ENCODE results near the gene RBM43. TPM values are rescaled to one million over a fixed set of nuclear protein-coding genes. Genes with fewer than 3 reads are reported as not detected.

RBM43 gene
- total RNA-seq, 4 donors from 2014 or later = 2.3 to 8.3 (median 4.7) TPM

DNA sequence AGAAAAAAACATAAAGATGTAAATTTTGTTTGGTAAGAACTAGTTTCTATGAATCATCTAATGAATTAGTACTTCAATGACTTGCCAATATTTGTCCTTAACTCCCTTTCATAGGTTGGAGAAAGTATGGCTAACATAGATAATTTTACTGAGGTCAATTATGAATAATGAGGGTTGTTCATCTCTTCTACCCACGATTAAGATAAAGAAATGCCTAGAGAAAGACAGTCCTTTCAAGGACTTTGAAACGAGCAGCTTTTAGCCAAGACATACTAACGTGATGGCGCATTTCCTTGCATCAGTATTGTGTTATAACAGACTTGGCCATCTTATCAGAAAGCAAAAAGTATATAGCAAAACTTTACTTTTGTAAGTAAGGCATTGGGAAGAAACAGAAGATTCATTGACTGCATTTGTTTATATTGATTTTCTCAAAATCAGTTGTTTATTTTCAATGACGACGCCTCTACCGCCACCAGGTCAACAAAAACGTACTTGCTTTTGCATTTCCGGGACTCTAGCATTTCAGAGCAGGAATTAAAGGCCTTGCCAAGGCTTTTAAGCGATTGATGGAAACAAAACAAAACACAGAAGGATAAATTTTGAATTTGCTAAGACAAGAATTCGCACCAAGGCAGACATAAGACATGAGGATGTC lies 961 bp downstream of the RBM43 start:
- no peaks in the 10 kb centered on the region for H3K4me1 ChIP-seq
- TF ChIP-seq, protein P1, sequence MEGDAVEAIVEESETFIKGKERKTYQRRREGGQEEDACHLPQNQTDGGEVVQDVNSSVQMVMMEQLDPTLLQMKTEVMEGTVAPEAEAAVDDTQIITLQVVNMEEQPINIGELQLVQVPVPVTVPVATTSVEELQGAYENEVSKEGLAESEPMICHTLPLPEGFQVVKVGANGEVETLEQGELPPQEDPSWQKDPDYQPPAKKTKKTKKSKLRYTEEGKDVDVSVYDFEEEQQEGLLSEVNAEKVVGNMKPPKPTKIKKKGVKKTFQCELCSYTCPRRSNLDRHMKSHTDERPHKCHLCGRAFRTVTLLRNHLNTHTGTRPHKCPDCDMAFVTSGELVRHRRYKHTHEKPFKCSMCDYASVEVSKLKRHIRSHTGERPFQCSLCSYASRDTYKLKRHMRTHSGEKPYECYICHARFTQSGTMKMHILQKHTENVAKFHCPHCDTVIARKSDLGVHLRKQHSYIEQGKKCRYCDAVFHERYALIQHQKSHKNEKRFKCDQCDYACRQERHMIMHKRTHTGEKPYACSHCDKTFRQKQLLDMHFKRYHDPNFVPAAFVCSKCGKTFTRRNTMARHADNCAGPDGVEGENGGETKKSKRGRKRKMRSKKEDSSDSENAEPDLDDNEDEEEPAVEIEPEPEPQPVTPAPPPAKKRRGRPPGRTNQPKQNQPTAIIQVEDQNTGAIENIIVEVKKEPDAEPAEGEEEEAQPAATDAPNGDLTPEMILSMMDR (IDR thresholded peaks at IDR 0.05) = peak in 1 of 6 experiments; percentile 9
- no peak for TF ChIP-seq POLR2A (IDR thresholded peaks at IDR 0.05)
- H3K9me3 ChIP-seq = no peaks in the 10 kb centered on the region
- no peak for DNase-seq
- peak overlapping the region; percentile 89 to 98 (median 92) for H3K27ac ChIP-seq
- H3K27me3 ChIP-seq = no peaks in the 10 kb centered on the region
- H3K4me3 ChIP-seq = peak overlapping the region; percentile 84 to 96 (median 89)
- H3K36me3 ChIP-seq = no peaks in the 10 kb centered on the region

DNA sequence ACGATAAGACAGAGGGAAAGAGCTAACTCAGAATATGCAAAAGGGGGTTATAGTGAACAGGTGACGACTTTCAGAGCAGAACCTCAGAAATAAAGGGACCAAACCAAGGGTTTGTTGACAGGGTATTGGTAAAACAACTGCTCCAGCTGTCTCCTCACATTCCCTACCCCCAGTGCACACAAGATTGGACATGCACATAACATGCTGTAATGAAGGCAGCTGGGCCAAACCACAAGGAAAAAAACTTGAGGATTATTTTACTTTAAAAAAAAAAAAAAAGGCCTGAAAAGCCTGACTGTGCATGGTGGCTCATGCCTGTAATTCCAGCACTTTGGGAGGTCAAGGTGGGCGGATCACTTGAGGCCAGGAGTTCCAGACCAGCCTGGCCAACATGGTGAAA lies 3.5 kb downstream of the RBM43 start:
- TF ChIP-seq, protein P1 (IDR thresholded peaks at IDR 0.05) = no peak
- TF ChIP-seq POLR2A (IDR thresholded peaks at IDR 0.05) = no peak
- no peaks in the 10 kb centered on the region for H3K9me3 ChIP-seq
- DNase-seq = no peak

DNA sequence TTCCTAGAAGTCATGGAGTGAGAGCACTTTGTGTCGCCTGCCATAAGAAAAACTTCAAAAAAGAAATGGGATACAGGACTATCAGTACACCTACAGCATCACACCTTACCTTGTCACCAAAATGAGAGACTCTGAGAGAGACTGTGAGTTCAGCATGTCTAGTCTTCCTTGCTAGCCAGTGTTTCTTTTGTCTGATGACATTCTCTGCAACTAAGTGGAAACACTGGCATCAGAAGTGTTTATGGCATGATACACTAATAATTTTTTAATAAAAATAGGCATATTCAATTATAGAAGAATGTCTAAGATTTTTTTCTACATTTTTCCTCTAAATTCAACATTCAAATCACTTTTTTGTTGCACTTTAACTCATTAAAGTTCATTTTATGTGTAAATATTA lies 9.0 kb downstream of the RBM43 start:
- Histone ChIP-seq H3K27ac (no peak overlapping the region), H3K4me3 (no peak overlapping the region), H3K4me1 (no peaks in the 10 kb centered on the region), H3K36me3 (peaks cover 0 to 41% (median 0%) of the 10 kb centered on the region in 3 donors), H3K9me3 (no peaks in the 10 kb centered on the region), H3K27me3 (no peaks in the 10 kb centered on the region)
- DNase-seq = no peak
- TF ChIP-seq, protein P1 (IDR thresholded peaks at IDR 0.05) = no peak
- TF ChIP-seq POLR2A (IDR thresholded peaks at IDR 0.05) = no peak

More for the DNA sequence above, 3.5 kb downstream of the RBM43 start:
- H3K4me3 ChIP-seq = no peak overlapping the region
- H3K36me3 ChIP-seq = peaks cover 0 to 8% (median 0%) of the 10 kb centered on the region in 3 donors
- no peaks in the 10 kb centered on the region for H3K27me3 ChIP-seq
- no peak overlapping the region for H3K27ac ChIP-seq
- no peaks in the 10 kb centered on the region for H3K4me1 ChIP-seq

DNA sequence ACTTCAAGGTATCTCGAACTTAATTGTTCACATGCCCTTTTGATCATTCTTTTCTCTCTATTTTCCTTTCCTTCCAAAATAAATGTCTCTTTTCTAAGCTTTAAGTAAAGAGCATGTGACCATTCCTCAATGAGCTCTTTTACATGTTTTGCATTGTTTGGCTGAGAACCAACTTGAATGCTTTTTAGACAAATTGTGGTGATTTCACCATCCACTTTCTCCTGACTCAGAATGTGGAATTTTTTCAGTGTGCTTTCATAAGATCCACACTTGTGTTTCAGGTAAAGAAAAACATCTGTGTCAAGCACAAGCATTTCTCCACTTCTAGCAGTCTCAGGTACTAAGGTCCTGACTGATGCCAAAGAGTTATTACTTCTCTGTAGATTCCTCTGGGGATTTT lies 10.7 kb downstream of the RBM43 start:
- H3K36me3 ChIP-seq = peaks cover 0 to 41% (median 0%) of the 10 kb centered on the region in 3 donors
- no peak for DNase-seq
- no peaks in the 10 kb centered on the region for H3K27me3 ChIP-seq
- H3K27ac ChIP-seq = no peak overlapping the region
- no peak overlapping the region for H3K4me3 ChIP-seq
- TF ChIP-seq, protein P1 (IDR thresholded peaks at IDR 0.05) = no peak
- no peak for TF ChIP-seq POLR2A (IDR thresholded peaks at IDR 0.05)
- H3K9me3 ChIP-seq = peaks cover 0 to 5% (median 0%) of the 10 kb centered on the region in 4 donors
- no peaks in the 10 kb centered on the region for H3K4me1 ChIP-seq

DNA sequence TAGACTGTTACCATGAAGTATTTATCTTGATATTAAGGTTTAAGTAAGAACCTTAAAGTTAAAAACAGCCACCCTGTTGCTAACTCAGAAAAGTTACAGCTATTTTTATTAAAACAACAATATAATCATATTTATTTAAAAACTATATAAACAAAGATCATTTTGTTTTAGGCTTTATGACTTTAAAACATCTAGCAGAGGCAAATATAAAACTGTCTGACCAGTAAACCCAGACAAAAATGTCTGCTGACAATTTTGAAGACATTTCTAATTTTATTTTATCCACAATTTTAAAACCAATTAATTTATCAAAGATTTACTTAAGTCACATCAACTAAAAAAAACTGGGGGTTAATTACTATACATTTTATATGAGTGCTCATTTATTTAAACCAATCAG lies 14.2 kb downstream of the RBM43 start:
- Histone ChIP-seq H3K4me1 (no peaks in the 10 kb centered on the region), H3K9me3 (peaks cover 0 to 5% (median 0%) of the 10 kb centered on the region in 4 donors), H3K4me3 (no peak overlapping the region), H3K27me3 (no peaks in the 10 kb centered on the region), H3K27ac (no peak overlapping the region), H3K36me3 (peaks cover 0 to 32% (median 0%) of the 10 kb centered on the region in 3 donors)
- DNase-seq = no peak
- TF ChIP-seq, protein P1 (IDR thresholded peaks at IDR 0.05) = no peak
- no peak for TF ChIP-seq POLR2A (IDR thresholded peaks at IDR 0.05)
